Measurements from ENCODE around the gene SLC35B2.

- TF ChIP-seq GATA3 (IDR thresholded peaks at IDR 0.05; ENCODE audit: low read depth, low read length) = no peak
- TF ChIP-seq GATA2 (IDR thresholded peaks at IDR 0.05; ENCODE audit: low read depth, low read length) = no peak; the same call in 1 of the 2 replicates
These were observed 11.2 kb downstream of the SLC35B2 start for GRCh38 chr6:44245912-44246662.
